Endometrial microvascular endothelial cells (primary cell): ENCODE measurements around the gene NKAIN1. TPM values are rescaled to one million over a fixed set of nuclear protein-coding genes. Genes with fewer than 3 reads are reported as not detected.
"Not testable (repeated sequence)": the region's sequence is repeated elsewhere in the genome, so short reads cannot be mapped to it uniquely, and the experiment has no call there.

Experiments used
- in situ Hi-C: cut with HindIII; loops from 2 replicates; pipeline ENCODE4 v1.10.0; 2017; ENCODE audit warnings: low sequenced_read_pairs, low pct_unique_long_range_greater_than_20kb; ENCODE audit errors: inconsistent ontology term
- total RNA-seq: library from RNA; depleted of rRNA; stranded (reverse); fragments of >200 nt; gene quantifications from one replicate; pipeline ENCODE4 v1.2.3, GENCODE V29; 2015; ENCODE audit errors: inconsistent ontology term

The NKAIN1 gene
- total RNA-seq, 1 donor from 2014 or later: not detected

DNA sequence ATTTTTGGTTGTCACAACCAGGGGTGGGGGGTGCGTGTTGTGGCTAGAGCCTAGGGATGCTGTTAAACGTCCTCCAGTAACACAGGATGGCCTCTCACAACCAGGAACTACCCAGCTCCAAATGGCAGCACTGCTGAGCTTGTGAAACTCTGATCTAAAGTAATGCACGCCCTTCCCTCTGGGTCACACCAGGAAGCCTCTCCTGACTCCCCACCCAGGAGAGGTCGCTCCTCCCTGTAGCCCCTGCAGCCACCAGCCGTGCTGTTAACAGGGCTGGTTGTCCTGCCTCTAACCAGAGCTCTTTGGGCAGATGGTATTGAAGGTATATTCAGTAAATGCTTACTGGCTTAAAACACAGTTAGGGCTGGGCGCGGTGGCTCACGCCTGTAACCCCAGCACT lies 73.2 kb downstream of the NKAIN1 start:
- in situ Hi-C loops: no loop called here

DNA sequence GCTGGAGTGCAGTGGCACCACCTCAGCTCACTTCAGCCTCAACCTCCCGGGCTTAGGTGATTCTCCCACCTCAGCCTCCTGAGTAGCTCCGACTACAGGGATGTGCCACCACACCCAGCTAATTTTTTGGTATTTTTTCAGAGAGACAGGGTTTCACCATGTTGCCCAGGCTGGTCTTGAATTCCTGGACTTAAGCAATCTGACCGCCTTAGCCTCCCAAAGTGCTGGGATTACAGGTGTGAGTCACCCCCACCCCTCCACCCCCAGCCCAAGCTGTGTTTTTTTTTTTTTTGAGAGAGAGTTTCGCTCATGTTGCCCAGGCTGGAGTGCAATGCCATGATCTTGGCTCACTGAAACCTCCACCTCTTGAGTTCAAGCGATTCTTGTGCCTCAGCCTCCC lies 75.4 kb downstream of the NKAIN1 start:
- in situ Hi-C loops: no loop called here

DNA sequence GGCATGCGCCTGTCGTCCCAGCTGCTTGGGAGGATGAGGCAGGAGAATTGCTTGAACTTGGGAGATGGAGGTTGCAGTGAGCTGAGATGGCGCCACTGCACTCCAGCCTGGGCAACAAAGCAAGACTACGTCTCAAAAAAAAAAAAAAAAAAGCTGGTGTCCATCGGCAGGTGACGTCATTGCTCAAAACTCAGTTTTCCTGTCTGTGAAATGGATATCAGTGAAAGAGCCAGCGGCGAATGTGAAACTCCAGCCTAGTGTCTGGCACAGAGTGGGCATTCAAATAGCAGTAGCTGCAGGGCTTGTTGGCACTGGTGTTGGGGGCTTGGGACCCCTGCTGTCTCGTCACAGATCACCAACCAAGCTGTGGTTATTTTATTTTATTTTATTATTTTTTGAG lies 75.8 kb downstream of the NKAIN1 start:
- in situ Hi-C loops: no loop called here

- in situ Hi-C loops: no loop called here
Observed at GRCh38 chr1:31161571-31161970, 78.1 kb downstream of the NKAIN1 start.

DNA sequence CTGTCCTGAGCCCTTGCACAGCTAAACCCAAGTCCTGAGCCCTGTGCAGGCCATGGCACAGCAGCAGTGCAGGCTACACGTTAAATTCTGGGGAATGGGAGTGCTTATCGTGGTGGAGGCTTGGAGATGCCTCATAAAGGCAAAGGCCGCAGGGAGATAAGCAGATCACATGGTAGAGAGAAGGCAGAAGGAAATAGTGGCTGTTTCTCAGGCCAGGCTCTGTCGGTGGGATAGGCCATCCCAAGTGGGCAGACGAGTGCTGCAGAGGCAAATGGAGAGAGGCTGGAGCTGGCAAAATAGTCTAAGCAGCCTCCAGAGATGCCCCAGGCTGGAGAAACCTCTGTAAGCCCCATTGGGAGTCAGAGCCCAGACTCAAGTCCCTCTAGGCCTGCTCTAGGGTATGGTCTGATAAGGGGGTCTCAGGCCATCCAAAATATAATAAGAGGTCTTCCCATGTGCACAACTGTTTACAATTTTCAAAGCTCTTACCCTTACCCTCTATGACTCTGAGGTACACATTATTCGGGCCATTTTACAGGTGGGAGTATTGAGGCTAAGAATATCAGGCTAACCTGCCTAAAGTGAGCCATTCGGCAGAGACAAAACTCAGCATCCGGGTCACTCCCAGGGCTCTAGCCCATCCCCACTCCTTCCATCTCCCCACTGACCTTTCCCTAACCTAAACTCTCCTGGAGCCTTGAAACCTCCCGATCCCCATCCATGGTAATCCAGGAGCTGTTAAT lies 79.6 kb downstream of the NKAIN1 start:
- in situ Hi-C loops: no loop called here

GRCh38 chr1:31159323-31159722 lies 80.4 kb downstream of the NKAIN1 start:
- in situ Hi-C loops: no loop called here

- in situ Hi-C loops: no loop called here
Observed at GRCh38 chr1:31155216-31155806, 84.4 kb downstream of the NKAIN1 start.

DNA sequence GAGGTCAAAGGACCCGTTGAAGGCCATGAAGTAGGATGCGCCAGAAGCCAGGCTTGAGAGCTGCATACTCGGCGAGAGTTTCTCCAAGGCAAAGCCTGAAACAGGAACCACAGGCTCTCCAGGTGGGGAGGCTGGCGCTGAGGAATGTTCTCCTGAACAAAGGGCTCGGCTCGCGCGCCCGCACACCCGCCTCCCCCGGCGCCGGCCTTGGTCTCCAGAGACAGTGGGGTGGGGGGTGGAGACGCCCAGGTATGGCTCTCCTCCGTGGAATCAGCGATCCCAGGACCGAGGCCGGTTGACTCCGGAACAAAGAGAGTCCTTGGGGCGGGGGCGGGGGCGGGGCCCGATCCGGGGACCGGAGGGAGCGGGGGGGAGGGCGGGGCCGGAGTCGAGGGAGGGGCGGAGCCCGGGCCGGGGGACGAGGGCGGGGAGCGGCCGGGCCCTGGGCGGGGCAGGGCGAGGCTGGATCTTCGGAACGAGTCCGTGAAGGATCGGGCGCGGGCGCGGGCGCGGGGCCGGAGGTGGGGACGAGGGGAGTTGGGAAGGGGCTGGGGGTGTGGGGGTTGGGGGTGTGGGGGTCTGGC lies 85.0 kb downstream of the NKAIN1 start:
- in situ Hi-C loops: no loop called here

DNA sequence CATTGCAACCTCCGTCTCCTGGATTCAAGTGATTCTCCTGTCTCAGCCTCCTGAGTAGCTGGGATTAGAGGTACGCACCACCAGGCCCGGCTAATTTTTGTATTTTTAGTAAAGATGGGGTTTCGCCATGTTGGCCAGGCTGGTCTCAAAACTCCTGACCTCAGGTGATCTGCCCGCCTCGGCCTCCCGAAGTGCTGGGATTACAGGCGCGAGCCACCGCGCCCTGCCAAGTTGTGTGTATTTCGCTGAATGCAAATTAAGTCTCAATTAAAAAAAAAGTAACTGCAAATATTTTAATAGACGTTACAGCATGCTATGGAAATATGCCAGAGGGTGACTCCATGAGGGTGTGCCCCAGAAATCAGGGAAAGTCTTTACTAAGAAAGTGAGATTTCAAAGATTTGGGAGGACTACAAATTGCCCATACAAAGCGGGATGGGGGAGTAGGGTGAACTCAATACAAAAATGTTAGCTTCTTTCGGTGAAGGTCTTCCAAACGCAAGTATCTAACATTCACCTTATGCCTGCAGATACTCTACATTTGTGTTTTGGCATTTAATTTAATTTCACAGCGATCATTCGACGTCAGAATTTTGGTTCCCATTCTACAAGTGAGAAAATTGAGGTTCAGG lies 85.6 kb downstream of the NKAIN1 start:
- in situ Hi-C loops: no loop called here

DNA sequence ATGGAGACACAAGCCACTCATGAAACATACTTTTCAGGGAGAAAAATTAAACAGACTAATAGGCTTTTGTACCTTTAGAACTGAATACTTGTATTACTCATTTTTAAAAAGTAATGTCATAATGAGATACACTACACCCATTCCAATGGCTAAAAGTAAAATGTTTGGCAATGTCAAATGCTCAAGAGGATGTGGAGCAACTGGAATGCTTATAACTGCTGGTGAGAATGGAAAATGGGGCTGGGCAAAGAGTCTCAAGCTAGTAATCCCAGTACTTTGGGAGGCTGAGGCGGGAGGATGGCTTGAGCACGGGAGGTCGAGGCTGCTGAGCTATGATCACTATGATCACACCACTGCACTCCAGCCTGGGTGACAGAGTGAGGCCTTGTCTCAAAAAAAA lies 86.3 kb downstream of the NKAIN1 start:
- in situ Hi-C loops: no loop called here

- in situ Hi-C loops: no loop called here
Observed at GRCh38 chr1:31152181-31152795, 87.4 kb downstream of the NKAIN1 start.

DNA sequence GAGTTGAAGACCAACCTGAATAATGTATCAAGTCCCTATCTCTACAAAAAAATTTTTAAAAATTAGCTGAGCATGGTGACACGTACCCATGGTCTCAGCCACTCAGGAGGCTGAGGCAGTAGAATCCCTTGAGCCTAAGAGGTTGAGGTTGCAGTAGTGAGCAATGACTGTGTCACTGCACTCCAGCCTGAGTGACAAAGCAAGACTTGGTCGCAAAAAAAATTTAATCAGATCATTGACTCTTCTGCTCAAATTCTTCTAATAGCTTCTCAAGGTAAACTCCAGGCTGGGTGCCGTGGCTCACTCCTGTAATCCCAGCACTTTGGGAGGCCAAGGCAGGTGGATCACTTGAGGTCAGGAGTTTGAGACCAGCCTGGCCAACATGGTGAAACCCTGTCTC lies 88.3 kb downstream of the NKAIN1 start:
- in situ Hi-C loops: no loop called here

GRCh38 chr1:31148409-31148808 lies 91.3 kb downstream of the NKAIN1 start:
- in situ Hi-C loops: no loop called here

- in situ Hi-C loops: no loop called here
Observed at GRCh38 chr1:31145648-31146047, 94.0 kb downstream of the NKAIN1 start.

- in situ Hi-C loops: no loop called here
Observed at GRCh38 chr1:31144442-31144841, 95.2 kb downstream of the NKAIN1 start.

- in situ Hi-C loops: no loop called here
Observed at GRCh38 chr1:31143455-31143854, 96.2 kb downstream of the NKAIN1 start.

DNA sequence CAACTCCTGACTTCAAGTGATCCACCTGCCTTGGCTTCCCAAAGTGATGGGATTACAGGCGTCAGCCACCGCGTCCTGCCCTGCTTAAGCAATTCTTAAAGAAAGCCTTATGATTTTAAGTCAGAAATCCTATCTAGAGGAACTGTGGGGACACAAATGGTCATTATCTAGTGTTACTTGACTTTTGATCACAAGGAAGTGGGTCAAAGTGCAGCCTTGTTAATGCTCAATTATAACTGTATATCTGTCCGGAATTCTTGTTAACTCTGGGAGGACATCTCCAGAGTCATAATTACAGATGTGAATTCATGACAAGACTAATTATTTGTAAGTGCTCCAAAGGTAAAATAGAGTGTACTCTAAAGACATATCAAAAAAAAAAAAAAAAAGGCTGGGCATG lies 97.3 kb downstream of the NKAIN1 start:
- in situ Hi-C loops: no loop called here

DNA sequence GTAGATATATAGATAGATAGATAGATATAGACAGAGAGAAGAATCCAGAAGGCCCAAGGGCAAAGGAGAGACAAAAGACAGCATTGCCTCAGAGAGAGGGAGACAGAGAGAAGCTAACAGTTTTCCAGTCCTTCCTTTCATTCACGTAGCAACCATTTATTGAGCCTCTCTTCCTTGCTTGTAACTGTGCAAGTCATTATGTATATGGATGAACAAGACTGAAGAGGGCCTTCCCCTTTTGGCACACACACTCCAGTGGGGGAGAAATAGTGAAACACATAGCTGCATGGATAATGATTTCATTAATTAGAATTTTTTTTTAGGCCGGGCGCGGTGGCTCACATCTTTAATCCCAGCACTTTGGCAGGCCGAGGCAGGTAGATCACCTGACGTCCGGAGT lies 99.4 kb downstream of the NKAIN1 start:
- in situ Hi-C loops: no loop called here

DNA sequence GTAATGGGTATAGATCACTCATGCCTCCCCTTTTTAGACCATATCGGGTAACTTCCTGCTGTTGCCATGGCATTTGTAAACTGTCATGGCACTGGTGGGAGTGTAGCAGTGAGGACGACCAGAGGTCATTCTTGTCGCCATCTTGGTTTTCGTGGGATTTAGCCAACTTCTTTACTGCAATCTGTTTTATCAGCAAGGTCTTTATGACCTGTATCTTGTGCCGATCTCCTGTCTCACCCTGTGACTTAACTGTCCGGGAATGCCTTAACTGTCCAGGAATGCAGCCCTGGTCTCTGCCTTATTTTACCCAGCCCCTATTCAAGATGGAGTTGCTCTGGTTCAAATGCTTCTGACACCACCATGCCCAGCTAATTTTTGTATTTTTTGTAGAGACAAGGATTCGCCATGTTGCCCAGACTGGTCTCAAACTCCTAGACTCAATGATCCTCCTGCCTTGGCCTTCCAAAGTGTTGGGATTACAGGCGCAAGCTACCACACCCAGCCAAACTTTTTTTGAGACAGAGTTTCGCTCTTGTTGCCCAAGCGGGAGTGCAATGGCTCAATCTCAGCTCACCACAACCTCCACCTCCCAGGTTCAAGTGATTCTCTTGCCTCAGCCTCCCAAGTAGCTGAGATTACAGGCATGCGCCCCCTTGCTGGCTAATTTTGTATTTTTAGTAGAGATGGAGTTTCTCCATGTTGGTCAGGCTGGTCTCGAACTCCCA lies 100.7 kb downstream of the NKAIN1 start:
- in situ Hi-C loops: not testable (repeated sequence)
